HepG2 (cell line): ENCODE data around the gene COX4I2. TPM values are rescaled to one million over a fixed set of nuclear protein-coding genes. Genes with fewer than 3 reads are reported as not detected.

Experiments
- AHR ChIP-seq: IDR thresholded peaks from 2 replicates; pipeline ENCODE4 v1.6.1; 2018; ENCODE audit warnings: missing genetic modification reagents, missing compliant biosample characterization
- ETS1 ChIP-seq: sonication (generic); formaldehyde crosslinking; IDR thresholded peaks from 2 replicates; pipeline ENCODE4 v1.4.0; 2020; ENCODE audit warnings: missing genetic modification reagents
- HNF4A ChIP-seq: sonication (generic); formaldehyde crosslinking; IDR thresholded peaks from 2 replicates; pipeline ENCODE4 v1.4.0; 2020; ENCODE audit warnings: missing genetic modification reagents
- HNRNPK ChIP-seq: fragments of 200-400 bp; formaldehyde crosslinking; IDR thresholded peaks from 2 replicates; pipeline ENCODE4 v1.6.1; 2018; ENCODE audit warnings: low read length, low read depth, moderate library complexity, mild to moderate bottlenecking; ENCODE audit not compliant: poor library complexity, severe bottlenecking
- HNRNPLL ChIP-seq: fragments of 200-400 bp; formaldehyde crosslinking; IDR thresholded peaks from 2 replicates; pipeline ENCODE4 v1.6.1; 2017; ENCODE audit warnings: mild to moderate bottlenecking, low read depth, low read length; ENCODE audit not compliant: poor library complexity, severe bottlenecking
- HOXA3 ChIP-seq: sonication (generic); formaldehyde crosslinking; IDR thresholded peaks from 2 replicates; pipeline ENCODE4 v1.5.0; 2020; ENCODE audit warnings: missing genetic modification reagents
- KDM3A ChIP-seq: IDR thresholded peaks from 2 replicates; pipeline ENCODE4 v1.6.1; 2018; ENCODE audit warnings: low read depth, missing compliant biosample characterization
- KLF12 ChIP-seq: sonication (generic); formaldehyde crosslinking; IDR thresholded peaks from 2 replicates; pipeline ENCODE4 v1.4.0; 2020; ENCODE audit warnings: missing genetic modification reagents, borderline replicate concordance
- PITX1 ChIP-seq: sonication (generic); formaldehyde crosslinking; IDR thresholded peaks from 2 replicates; pipeline ENCODE4 v1.5.1; 2020; ENCODE audit warnings: mild to moderate bottlenecking, missing genetic modification reagents
- TSC22D2 ChIP-seq: sonication (generic); formaldehyde crosslinking; IDR thresholded peaks from 2 replicates; pipeline ENCODE4 v1.5.1; 2020; ENCODE audit warnings: missing genetic modification reagents, mild to moderate bottlenecking, borderline replicate concordance
- U2AF1 ChIP-seq: fragments of 200-400 bp; formaldehyde crosslinking; optimal IDR thresholded peaks from 2 replicates; pipeline ENCODE3; 2017; ENCODE audit warnings: mild to moderate bottlenecking, low read depth, low read length
- ZBTB43 ChIP-seq: sonication (generic); formaldehyde crosslinking; conservative IDR thresholded peaks from 2 replicates; pipeline ENCODE4 v1.4.0; 2020; ENCODE audit warnings: missing genetic modification reagents
- ZNF446 ChIP-seq: sonication (generic); formaldehyde crosslinking; IDR thresholded peaks from 2 replicates; pipeline ENCODE4 v1.5.0; 2020; ENCODE audit warnings: mild to moderate bottlenecking, missing genetic modification reagents
- ZNF567 ChIP-seq: sonication (generic); formaldehyde crosslinking; IDR thresholded peaks from 2 replicates; pipeline ENCODE4 v1.8.1; 2023; ENCODE audit warnings: mild to moderate bottlenecking, missing genetic modification reagents, borderline replicate concordance
- ZNF646 ChIP-seq: sonication (generic); formaldehyde crosslinking; IDR thresholded peaks from 2 replicates; pipeline ENCODE4 v1.9.0; 2021; ENCODE audit warnings: mild to moderate bottlenecking, missing genetic modification reagents
- ZNF670 ChIP-seq: sonication (generic); formaldehyde crosslinking; IDR thresholded peaks from 2 replicates; pipeline ENCODE4 v1.8.0; 2022; ENCODE audit warnings: mild to moderate bottlenecking, missing genetic modification reagents, borderline replicate concordance
- ZNF672 ChIP-seq: sonication (generic); formaldehyde crosslinking; IDR thresholded peaks from 2 replicates; pipeline ENCODE4 v1.8.1; 2022; ENCODE audit warnings: missing genetic modification reagents
- ZNF883 ChIP-seq: sonication (generic); formaldehyde crosslinking; IDR thresholded peaks from 2 replicates; pipeline ENCODE4 v1.5.1; 2020; ENCODE audit warnings: mild to moderate bottlenecking, missing genetic modification reagents; ENCODE audit errors: not compliant biosample characterization
- polyA plus RNA-seq, 8 experiments: library from polyadenylated mRNA; depleted of rRNA in 3 of 8; stranded (reverse) in 7 of 8; unstranded in 1 of 8; fragments of >200 nt; fragmentation: Illumina TruSeq in 4 of 8; extraction: Trizol in 4 of 8; gene quantifications; 2 replicates each; pipeline versions ENCODE4 v1.2.1 to v1.2.3, GENCODE V29; 2011 to 2016; ENCODE audit warnings: low read depth in 4 of 8, missing spikeins in 1 of 8, mixed read lengths in 1 of 8; ENCODE audit not compliant: insufficient read depth in 1 of 8
- total RNA-seq, 5 experiments: library from RNA; depleted of rRNA; stranded (reverse); fragments of >200 nt; fragmentation: Illumina TruSeq; extraction: Trizol; gene quantifications; 2 replicates each; pipeline ENCODE4 v1.2.3, GENCODE V29; 2016; ENCODE audit warnings: low read depth in 1 of 5

Gene COX4I2
- total and polyA plus RNA-seq, 2 of the 13 experiments (the other 11 are each of a cell fraction or from before 2014, with no cell fraction given) = 1.1 TPM; not detected in 1

- no peak for TF ChIP-seq ZNF646 (CRISPR knock-in tag)
- peak; percentile 73; the same call in 1 of the 2 replicates for TF ChIP-seq PITX1
- peak; percentile 74; the same call in 1 of the 2 replicates for TF ChIP-seq KLF12
- peak; percentile 87 for TF ChIP-seq HNRNPK
- TF ChIP-seq ZNF567 = peak; percentile 94; the same call in 1 of the 2 replicates
- peak; percentile 34; the same call in 1 of the 2 replicates for TF ChIP-seq ZBTB43 (CRISPR knock-in tag)
- TF ChIP-seq TSC22D2 (CRISPR knock-in tag) = 0 out of 2 replicates have a peak, but pooled peaks have one; percentile 45
- TF ChIP-seq KDM3A (CRISPR knock-in tag) = 0 out of 2 replicates have a peak, but pooled peaks have one; percentile 39
- peak; percentile 45 for TF ChIP-seq HNRNPLL
- TF ChIP-seq U2AF1 = peak; percentile 97
- TF ChIP-seq ZNF672 (CRISPR knock-in tag) = no peak
- no peak for TF ChIP-seq ETS1 (CRISPR knock-in tag)
- TF ChIP-seq AHR (CRISPR knock-in tag) = peak; percentile 33; the same call in 1 of the 2 replicates
- no peak for TF ChIP-seq ZNF446
- no peak; the same call in 1 of the 2 replicates for TF ChIP-seq HOXA3
- TF ChIP-seq ZNF883 = peak; percentile 67
- TF ChIP-seq HNF4A = no peak
- TF ChIP-seq ZNF670 (CRISPR knock-in tag) = peak; percentile 89; the same call in 1 of the 2 replicates
These were observed 24.1 kb downstream of the COX4I2 start (continued) for GRCh38 chr20:31661625-31662371.
